ENCODE measurements around the gene ZRANB1. TPM values are rescaled to one million over a fixed set of nuclear protein-coding genes. Genes with fewer than 3 reads are reported as not detected.

The ZRANB1 gene
- total RNA-seq, 1 donor from 2014 or later = 21.8 TPM

- DNase-seq (ENCODE audit: low spot score) = no peak
- Mint-ChIP-seq H3K4me3 (no peak overlapping the region), H3K4me1 (peaks cover 23% of the 10 kb centered on the region), H3K27ac (no peak overlapping the region), H3K9me3 (peaks cover 16% of the 10 kb centered on the region), H3K36me3 (peaks cover 38% of the 10 kb centered on the region), H3K27me3 (ENCODE audit: insufficient read depth, low read depth) (peaks cover under 1% of the 10 kb centered on the region)
- H3K27ac ChIP-seq = no peak overlapping the region
- H3K36me3 ChIP-seq = no peaks in the 10 kb centered on the region
- H3F3A ChIP-seq (ENCODE audit: low read depth) = no peaks in the 10 kb centered on the region
- no peak overlapping the region for H3K4me2 ChIP-seq
- peaks cover 6% of the 10 kb centered on the region for H3K9me3 ChIP-seq (ENCODE audit: low read depth)
- H3K27me3 ChIP-seq = no peaks in the 10 kb centered on the region
- H4K20me1 ChIP-seq (ENCODE audit: low read depth) = peaks cover 63% of the 10 kb centered on the region
- no peak overlapping the region for H2AFZ ChIP-seq (replicated peaks)
- no peak overlapping the region for H3K9ac ChIP-seq
- H3K79me2 ChIP-seq (ENCODE audit: low read depth) = peaks cover 93% of the 10 kb centered on the region
- no peak overlapping the region for H3K4me3 ChIP-seq
- peaks cover 8% of the 10 kb centered on the region for H3K4me1 ChIP-seq
- TF ChIP-seq CTCF (IDR thresholded peaks at IDR 0.05) (no peak), EZH2 (IDR thresholded peaks at IDR 0.05) (no peak), EZH2phosphoT487 (IDR thresholded peaks at IDR 0.05) (no peak)
Measured at GRCh38 chr10:125016123-125016522, 74.2 kb downstream of the ZRANB1 start.

- no peak overlapping the region for H3K4me3 ChIP-seq
- H3K27me3 Mint-ChIP-seq (ENCODE audit: insufficient read depth, low read depth) = peaks cover 6% of the 10 kb centered on the region
- H3F3A ChIP-seq (ENCODE audit: low read depth) = no peaks in the 10 kb centered on the region
- peaks cover 19% of the 10 kb centered on the region for H3K9me3 Mint-ChIP-seq
- H3K9me3 ChIP-seq (ENCODE audit: low read depth) = peaks cover 6% of the 10 kb centered on the region
- peaks cover 93% of the 10 kb centered on the region for H3K79me2 ChIP-seq (ENCODE audit: low read depth)
- peaks cover 57% of the 10 kb centered on the region for H4K20me1 ChIP-seq (ENCODE audit: low read depth)
- H3K4me3 Mint-ChIP-seq = peak overlapping the region; percentile 24
- H3K36me3 Mint-ChIP-seq = peaks cover 40% of the 10 kb centered on the region
- TF ChIP-seq EZH2phosphoT487 (IDR thresholded peaks at IDR 0.05) = no peak
- TF ChIP-seq EZH2 (IDR thresholded peaks at IDR 0.05) = no peak
- no peak for TF ChIP-seq CTCF (IDR thresholded peaks at IDR 0.05)
- H3K4me1 ChIP-seq = peaks cover 8% of the 10 kb centered on the region
- H3K27ac Mint-ChIP-seq = peak overlapping the region; percentile 85
- H3K36me3 ChIP-seq = no peaks in the 10 kb centered on the region
- H3K4me1 Mint-ChIP-seq = peaks cover 23% of the 10 kb centered on the region
- H2AFZ ChIP-seq (replicated peaks) = no peak overlapping the region
- H3K4me2 ChIP-seq = no peak overlapping the region
- no peak overlapping the region for H3K9ac ChIP-seq
- no peaks in the 10 kb centered on the region for H3K27me3 ChIP-seq
- no peak for DNase-seq (ENCODE audit: low spot score)
- H3K27ac ChIP-seq = no peak overlapping the region
Measured at GRCh38 chr10:125016611-125017202, 74.8 kb downstream of the ZRANB1 start.

- H3K27me3 Mint-ChIP-seq (ENCODE audit: insufficient read depth, low read depth) = peaks cover 8% of the 10 kb centered on the region
- H2AFZ ChIP-seq (replicated peaks) = no peak overlapping the region
Measured at GRCh38 chr10:125017547-125018298, 75.8 kb downstream of the ZRANB1 start.

More at GRCh38 chr10:125017547-125018298, 75.8 kb downstream of the ZRANB1 start:
- Histone ChIP-seq H3K27me3 (no peaks in the 10 kb centered on the region), H3K27ac (no peak overlapping the region), H4K20me1 (ENCODE audit: low read depth) (peaks cover 50% of the 10 kb centered on the region), H3K36me3 (no peaks in the 10 kb centered on the region), H3K4me3 (no peak overlapping the region), H3K79me2 (ENCODE audit: low read depth) (peaks cover 98% of the 10 kb centered on the region), H3K9ac (no peak overlapping the region), H3K9me3 (ENCODE audit: low read depth) (peaks cover 6% of the 10 kb centered on the region), H3K4me2 (no peak overlapping the region), H3F3A (ENCODE audit: low read depth) (no peaks in the 10 kb centered on the region), H3K4me1 (peaks cover 8% of the 10 kb centered on the region)
- TF ChIP-seq CTCF (IDR thresholded peaks at IDR 0.05) = no peak
- TF ChIP-seq EZH2phosphoT487 (IDR thresholded peaks at IDR 0.05) = no peak
- no peak for TF ChIP-seq EZH2 (IDR thresholded peaks at IDR 0.05)
- H3K27ac Mint-ChIP-seq = peak overlapping the region; percentile 87
- H3K4me1 Mint-ChIP-seq = peaks cover 28% of the 10 kb centered on the region
- peak; percentile 30 for DNase-seq (ENCODE audit: low spot score)
- peaks cover 19% of the 10 kb centered on the region for H3K9me3 Mint-ChIP-seq
- peaks cover 42% of the 10 kb centered on the region for H3K36me3 Mint-ChIP-seq
- no peak overlapping the region for H3K4me3 Mint-ChIP-seq

All from neural progenitor cell (in vitro differentiated cells).